ENCODE measurements around the gene RRAS.
A peak's percentile ranks its signal among the peaks of the same experiment; 100 is the strongest.

The RRAS gene

DNA sequence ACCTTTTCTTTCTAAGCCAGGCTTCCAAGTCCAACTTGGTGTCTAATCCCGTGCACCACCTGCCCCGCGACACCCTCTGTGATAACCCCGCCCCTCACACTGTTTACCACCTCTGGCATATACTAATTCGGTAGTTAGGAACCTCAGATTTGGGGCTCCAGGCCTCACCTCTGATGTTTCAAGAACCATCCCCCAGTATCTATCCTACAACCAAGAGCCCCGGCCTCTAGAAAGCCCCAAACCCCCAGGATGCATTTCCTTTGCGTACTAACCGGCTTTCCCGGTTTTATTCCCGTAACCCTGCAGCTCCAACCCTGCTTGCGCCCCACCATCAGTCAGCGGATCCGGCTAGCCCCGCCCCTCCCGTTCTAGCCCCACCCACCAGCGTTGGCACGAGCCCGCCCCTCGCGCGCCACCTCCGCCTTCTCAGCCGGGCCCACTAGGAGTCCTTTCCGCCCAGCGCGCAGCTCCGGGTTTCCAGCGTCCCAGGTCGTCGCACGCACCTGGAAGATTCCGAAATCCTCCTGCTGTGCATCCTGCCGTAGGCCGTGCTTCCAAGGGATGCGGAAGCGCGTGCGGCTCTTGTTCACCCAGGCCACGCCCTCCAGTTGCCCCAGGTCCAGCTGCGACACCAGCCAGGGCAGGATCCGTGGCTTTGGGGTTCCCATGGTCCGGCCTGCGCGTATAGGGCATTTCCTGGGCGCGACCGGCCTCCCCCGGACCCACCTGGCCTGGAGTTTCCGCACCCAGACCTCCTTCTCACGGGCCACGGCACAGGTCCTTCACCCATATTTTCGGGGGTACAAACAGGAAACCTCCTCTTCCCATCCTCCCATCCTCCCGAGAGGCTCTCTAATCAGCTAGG lies 24.5 kb upstream of the RRAS start:
- peak overlapping the region; percentile 85 for H3K27ac ChIP-seq (ENCODE audit: insufficient read depth, low read length, poor library complexity, severe bottlenecking)
- no peaks in the 10 kb centered on the region for H3K9me3 ChIP-seq (ENCODE audit: control insufficient read depth, low read length)
- peaks cover 27% of the 10 kb centered on the region for H3K4me1 ChIP-seq (ENCODE audit: control insufficient read depth, insufficient read depth, low read length, poor library complexity, severe bottlenecking)
- no peaks in the 10 kb centered on the region for H3K27me3 ChIP-seq (replicated peaks; ENCODE audit: control insufficient read depth, insufficient read depth, low read length, poor library complexity, severe bottlenecking)
- peaks cover 34% of the 10 kb centered on the region for H3K36me3 ChIP-seq (ENCODE audit: control insufficient read depth, insufficient read depth, low read length)
- peak; percentile 85 to 87 (median 86) for DNase-seq
- peak overlapping the region; percentile 97 for H3K4me3 ChIP-seq (ENCODE audit: insufficient read depth, low read depth, low read length, poor library complexity, severe bottlenecking)

DNA sequence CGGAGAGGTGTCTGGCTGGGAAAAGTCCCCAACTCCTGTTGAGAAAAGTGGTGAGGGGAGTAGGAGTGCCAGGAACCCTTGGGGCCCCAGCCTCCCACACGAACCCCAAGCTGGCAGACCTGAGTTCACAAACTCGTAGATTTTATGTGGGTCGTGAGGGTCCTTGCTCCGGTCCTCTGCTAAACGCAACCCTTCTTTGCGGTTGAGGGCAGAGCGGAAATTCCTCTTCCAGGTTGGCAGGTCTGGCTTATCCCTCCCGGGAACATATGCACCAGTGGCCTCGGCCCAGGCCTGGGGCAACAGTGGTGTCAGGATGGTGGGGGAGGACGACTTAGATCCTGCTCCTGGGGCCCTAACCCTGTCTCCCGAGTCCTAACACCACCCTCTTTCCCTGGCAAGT lies 23.3 kb upstream of the RRAS start:
- DNase-seq: no peak
- no peaks in the 10 kb centered on the region for H3K9me3 ChIP-seq (ENCODE audit: control insufficient read depth, low read length)
- peaks cover 46% of the 10 kb centered on the region for H3K36me3 ChIP-seq (ENCODE audit: control insufficient read depth, insufficient read depth, low read length)
- H3K27ac ChIP-seq (ENCODE audit: insufficient read depth, low read length, poor library complexity, severe bottlenecking): peak overlapping the region; percentile 85
- no peaks in the 10 kb centered on the region for H3K27me3 ChIP-seq (replicated peaks; ENCODE audit: control insufficient read depth, insufficient read depth, low read length, poor library complexity, severe bottlenecking)
- H3K4me1 ChIP-seq (ENCODE audit: control insufficient read depth, insufficient read depth, low read length, poor library complexity, severe bottlenecking): peaks cover 27% of the 10 kb centered on the region
- H3K4me3 ChIP-seq (ENCODE audit: insufficient read depth, low read depth, low read length, poor library complexity, severe bottlenecking): peak overlapping the region; percentile 97

DNA sequence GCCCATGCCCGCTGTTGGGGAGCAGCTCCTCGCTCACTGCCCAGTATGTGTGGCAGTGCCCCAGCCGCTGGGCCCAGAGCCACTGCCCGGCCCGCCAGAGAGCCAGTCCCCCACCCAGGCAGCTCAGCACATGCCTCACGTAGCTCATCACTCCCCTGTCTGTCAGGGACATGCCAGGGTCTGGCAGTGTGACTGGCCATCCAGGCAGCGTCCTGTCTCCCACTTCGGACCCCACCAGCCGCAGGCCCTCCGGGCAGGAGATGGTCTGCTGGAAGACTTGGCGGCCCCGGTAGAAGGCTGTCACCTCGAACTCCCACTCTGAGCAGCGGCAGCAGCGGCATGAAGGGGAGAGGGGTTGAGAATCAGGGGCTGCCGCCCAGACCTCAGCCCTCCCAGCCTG lies 22.1 kb upstream of the RRAS start:
- no peaks in the 10 kb centered on the region for H3K27me3 ChIP-seq (replicated peaks; ENCODE audit: control insufficient read depth, insufficient read depth, low read length, poor library complexity, severe bottlenecking)
- peaks cover 27% of the 10 kb centered on the region for H3K4me1 ChIP-seq (ENCODE audit: control insufficient read depth, insufficient read depth, low read length, poor library complexity, severe bottlenecking)
- H3K27ac ChIP-seq (ENCODE audit: insufficient read depth, low read length, poor library complexity, severe bottlenecking): peak overlapping the region; percentile 85
- H3K36me3 ChIP-seq (ENCODE audit: control insufficient read depth, insufficient read depth, low read length): peaks cover 58% of the 10 kb centered on the region
- H3K4me3 ChIP-seq (ENCODE audit: insufficient read depth, low read depth, low read length, poor library complexity, severe bottlenecking): no peak overlapping the region
- no peaks in the 10 kb centered on the region for H3K9me3 ChIP-seq (ENCODE audit: control insufficient read depth, low read length)
- no peak for DNase-seq

DNA sequence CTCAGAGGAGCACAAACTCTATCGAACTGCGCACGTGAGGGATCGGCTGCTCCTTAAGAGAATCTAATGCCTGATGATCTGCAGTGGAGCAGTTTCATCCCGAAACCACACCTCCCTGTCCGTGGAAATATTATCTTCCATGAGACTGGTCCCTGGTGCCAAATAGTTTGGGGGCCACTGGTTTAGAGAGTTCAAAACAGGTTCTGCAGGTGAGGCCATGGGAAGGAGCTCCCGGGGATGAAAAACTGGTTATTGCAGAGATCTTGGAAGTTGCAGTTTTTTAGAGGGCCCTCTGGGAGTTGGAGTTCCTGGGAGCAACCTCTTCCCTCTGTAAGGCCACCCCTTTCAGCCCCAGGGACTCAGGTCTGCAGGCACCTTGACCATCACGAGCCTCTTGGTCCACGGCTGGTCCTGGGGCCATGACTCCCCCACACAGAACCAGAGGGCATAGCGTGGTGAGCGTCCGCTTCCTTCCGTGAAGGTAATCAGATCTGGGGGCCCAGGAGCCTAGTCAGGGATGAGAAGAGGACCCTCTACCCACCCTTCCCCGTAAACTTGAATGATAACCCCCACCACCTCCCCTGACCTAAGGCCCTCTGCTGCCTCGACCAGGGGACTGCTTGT lies 20.5 kb upstream of the RRAS start:
- Histone ChIP-seq H3K9me3 (ENCODE audit: control insufficient read depth, low read length) (no peaks in the 10 kb centered on the region), H3K4me3 (ENCODE audit: insufficient read depth, low read depth, low read length, poor library complexity, severe bottlenecking) (no peak overlapping the region), H3K27ac (ENCODE audit: insufficient read depth, low read length, poor library complexity, severe bottlenecking) (peak overlapping the region; percentile 13), H3K36me3 (ENCODE audit: control insufficient read depth, insufficient read depth, low read length) (peaks cover 73% of the 10 kb centered on the region), H3K27me3 (replicated peaks; ENCODE audit: control insufficient read depth, insufficient read depth, low read length, poor library complexity, severe bottlenecking) (no peaks in the 10 kb centered on the region), H3K4me1 (ENCODE audit: control insufficient read depth, insufficient read depth, low read length, poor library complexity, severe bottlenecking) (peaks cover 20% of the 10 kb centered on the region)
- DNase-seq: no peak

- Histone ChIP-seq H3K4me1 (ENCODE audit: control insufficient read depth, insufficient read depth, low read length, poor library complexity, severe bottlenecking) (peaks cover 15% of the 10 kb centered on the region), H3K27me3 (replicated peaks; ENCODE audit: control insufficient read depth, insufficient read depth, low read length, poor library complexity, severe bottlenecking) (no peaks in the 10 kb centered on the region), H3K9me3 (ENCODE audit: control insufficient read depth, low read length) (no peaks in the 10 kb centered on the region), H3K36me3 (ENCODE audit: control insufficient read depth, insufficient read depth, low read length) (peaks cover 87% of the 10 kb centered on the region), H3K4me3 (ENCODE audit: insufficient read depth, low read depth, low read length, poor library complexity, severe bottlenecking) (no peak overlapping the region), H3K27ac (ENCODE audit: insufficient read depth, low read length, poor library complexity, severe bottlenecking) (peak overlapping the region; percentile 14)
- no peak for DNase-seq
Measured at GRCh38 chr19:49658566-49659442, 18.9 kb upstream of the RRAS start.

GRCh38 chr19:49658139-49658517 lies 18.2 kb upstream of the RRAS start:
- Histone ChIP-seq H3K36me3 (ENCODE audit: control insufficient read depth, insufficient read depth, low read length) (peaks cover 90% of the 10 kb centered on the region), H3K27me3 (replicated peaks; ENCODE audit: control insufficient read depth, insufficient read depth, low read length, poor library complexity, severe bottlenecking) (no peaks in the 10 kb centered on the region), H3K4me1 (ENCODE audit: control insufficient read depth, insufficient read depth, low read length, poor library complexity, severe bottlenecking) (peaks cover 9% of the 10 kb centered on the region), H3K4me3 (ENCODE audit: insufficient read depth, low read depth, low read length, poor library complexity, severe bottlenecking) (no peak overlapping the region), H3K27ac (ENCODE audit: insufficient read depth, low read length, poor library complexity, severe bottlenecking) (no peak overlapping the region), H3K9me3 (ENCODE audit: control insufficient read depth, low read length) (no peaks in the 10 kb centered on the region)
- no peak for DNase-seq

DNA sequence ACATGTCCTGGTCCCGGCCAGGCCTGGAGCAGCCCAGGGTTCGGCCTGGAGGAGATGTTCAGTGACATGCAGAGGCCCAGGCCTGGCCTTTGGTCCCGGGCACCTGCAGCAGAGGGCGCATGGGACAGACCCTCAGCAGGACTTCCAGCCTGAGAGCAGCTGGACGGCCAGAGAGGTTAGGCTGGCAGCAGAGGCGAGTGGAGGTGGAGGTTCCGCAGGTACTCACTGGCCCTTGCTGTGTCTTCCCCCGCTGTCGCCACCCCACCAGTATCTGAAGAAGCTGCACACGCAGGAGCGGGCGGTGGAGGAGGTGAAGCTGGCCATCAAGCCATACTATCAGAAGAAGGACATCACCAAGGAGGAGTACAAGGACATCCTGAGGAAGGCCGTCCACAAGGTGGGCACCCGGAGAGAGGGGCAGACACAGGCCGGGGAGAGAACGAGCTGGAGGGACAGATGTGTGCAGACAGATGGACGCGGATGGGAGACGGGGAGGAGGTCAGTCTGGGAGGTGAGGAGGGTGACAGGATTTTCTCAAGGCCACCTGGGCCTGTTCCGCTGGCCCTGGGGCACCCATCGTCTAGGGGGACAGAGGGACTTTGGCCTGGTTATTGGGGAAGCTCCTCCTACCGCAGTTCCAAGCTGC lies 17.7 kb upstream of the RRAS start:
- Histone ChIP-seq H3K27ac (ENCODE audit: insufficient read depth, low read length, poor library complexity, severe bottlenecking) (no peak overlapping the region), H3K9me3 (ENCODE audit: control insufficient read depth, low read length) (no peaks in the 10 kb centered on the region), H3K4me3 (ENCODE audit: insufficient read depth, low read depth, low read length, poor library complexity, severe bottlenecking) (no peak overlapping the region), H3K4me1 (ENCODE audit: control insufficient read depth, insufficient read depth, low read length, poor library complexity, severe bottlenecking) (peaks cover 4% of the 10 kb centered on the region), H3K27me3 (replicated peaks; ENCODE audit: control insufficient read depth, insufficient read depth, low read length, poor library complexity, severe bottlenecking) (no peaks in the 10 kb centered on the region), H3K36me3 (ENCODE audit: control insufficient read depth, insufficient read depth, low read length) (peaks cover 90% of the 10 kb centered on the region)
- no peak for DNase-seq

- no peak for DNase-seq
- Histone ChIP-seq H3K4me1 (ENCODE audit: control insufficient read depth, insufficient read depth, low read length, poor library complexity, severe bottlenecking) (no peaks in the 10 kb centered on the region), H3K36me3 (ENCODE audit: control insufficient read depth, insufficient read depth, low read length) (peaks cover 84% of the 10 kb centered on the region), H3K9me3 (ENCODE audit: control insufficient read depth, low read length) (no peaks in the 10 kb centered on the region), H3K27me3 (replicated peaks; ENCODE audit: control insufficient read depth, insufficient read depth, low read length, poor library complexity, severe bottlenecking) (no peaks in the 10 kb centered on the region), H3K4me3 (ENCODE audit: insufficient read depth, low read depth, low read length, poor library complexity, severe bottlenecking) (no peak overlapping the region), H3K27ac (ENCODE audit: insufficient read depth, low read length, poor library complexity, severe bottlenecking) (no peak overlapping the region)
Measured at GRCh38 chr19:49656456-49657109, 16.6 kb upstream of the RRAS start.
